Measurements from ENCODE around the gene OPN1SW. TPM values are rescaled to one million over a fixed set of nuclear protein-coding genes. Genes with fewer than 3 reads are reported as not detected.

Gene OPN1SW
- total RNA-seq, 4 donors from 2014 or later: not detected

GRCh38 chr7:128755075-128755818 lies 20.3 kb downstream of the OPN1SW start:
- DNase-seq: no peak
- Histone ChIP-seq H3K27me3 (no peaks in the 10 kb centered on the region), H3K9me3 (no peaks in the 10 kb centered on the region), H3K36me3 (peaks cover 0 to 42% (median 15%) of the 10 kb centered on the region in 4 donors), H3K27ac (peak overlapping the region; percentile 71 to 83 (median 82)), H3K4me1 (peaks cover 0 to 3% (median 3%) of the 10 kb centered on the region in 4 donors), H3K4me3 (no peak overlapping the region)
- TF ChIP-seq CTCF (IDR thresholded peaks at IDR 0.05) (no peak), POLR2AphosphoS5 (IDR thresholded peaks at IDR 0.05) (no peak), EP300 (IDR thresholded peaks at IDR 0.05; ENCODE audit: low read depth) (no peak), POLR2A (IDR thresholded peaks at IDR 0.05) (no peak)
- intact Hi-C loops (cut with DNase I; ENCODE audit: low total_unique reads): no loop called here
- WGBS, 2 donors (ENCODE audit: low coverage in 1 of 2): 77 to 100% methylated on average over 1 to 2 of the region's 2 CpGs
- in situ Hi-C loops (cut with MboI; ENCODE audit: low pct_ligation_motif_present in 1 of 4, low pct_unique_long_range_greater_than_20kb in 1 of 4, low sequenced_read_pairs in 3 of 4): no loop called here

GRCh38 chr7:128752251-128752650 lies 23.3 kb downstream of the OPN1SW start:
- no peak overlapping the region for H3K4me3 ChIP-seq
- DNase-seq: no peak
- intact Hi-C loops (cut with DNase I; ENCODE audit: low total_unique reads) (no loop called here), in situ Hi-C loops (cut with MboI; ENCODE audit: low pct_ligation_motif_present in 1 of 4, low pct_unique_long_range_greater_than_20kb in 1 of 4, low sequenced_read_pairs in 3 of 4) (no loop called here)
- WGBS, 2 donors (ENCODE audit: low coverage in 1 of 2): 92 to 100% methylated on average over 1 of the region's 1 CpG
- TF ChIP-seq EP300 (IDR thresholded peaks at IDR 0.05; ENCODE audit: low read depth) (no peak), POLR2AphosphoS5 (IDR thresholded peaks at IDR 0.05) (no peak), POLR2A (IDR thresholded peaks at IDR 0.05) (no peak), CTCF (IDR thresholded peaks at IDR 0.05) (no peak)
- no peak overlapping the region for H3K27ac ChIP-seq
- peaks cover 0 to 37% (median 17%) of the 10 kb centered on the region in 4 donors for H3K36me3 ChIP-seq
- no peaks in the 10 kb centered on the region for H3K9me3 ChIP-seq
- H3K27me3 ChIP-seq: no peaks in the 10 kb centered on the region
- H3K4me1 ChIP-seq: peaks cover 0 to 8% (median 3%) of the 10 kb centered on the region in 4 donors

- no peak for DNase-seq
- in situ Hi-C loops (cut with MboI; ENCODE audit: low pct_ligation_motif_present in 1 of 4, low pct_unique_long_range_greater_than_20kb in 1 of 4, low sequenced_read_pairs in 3 of 4) (no loop called here), intact Hi-C loops (cut with DNase I; ENCODE audit: low total_unique reads) (no loop called here)
- Histone ChIP-seq H3K9me3 (no peaks in the 10 kb centered on the region), H3K4me3 (no peak overlapping the region), H3K27me3 (no peaks in the 10 kb centered on the region), H3K4me1 (peaks cover 0 to 29% (median 6%) of the 10 kb centered on the region in 4 donors), H3K36me3 (peaks cover 0 to 25% (median 10%) of the 10 kb centered on the region in 4 donors), H3K27ac (no peak overlapping the region)
- WGBS, 2 donors (ENCODE audit: low coverage in 1 of 2): 92 to 93% methylated on average over 5 to 6 of the region's 6 CpGs
- no peak for TF ChIP-seq CTCF (IDR thresholded peaks at IDR 0.05)
- TF ChIP-seq EP300 (IDR thresholded peaks at IDR 0.05; ENCODE audit: low read depth): no peak
- TF ChIP-seq POLR2AphosphoS5 (IDR thresholded peaks at IDR 0.05): no peak
- no peak for TF ChIP-seq POLR2A (IDR thresholded peaks at IDR 0.05)
These were observed 28.1 kb downstream of the OPN1SW start for GRCh38 chr7:128747327-128748079.

GRCh38 chr7:128745706-128746105 lies 29.9 kb downstream of the OPN1SW start:
- DNase-seq: no peak
- no peak overlapping the region for H3K27ac ChIP-seq
- TF ChIP-seq EP300 (IDR thresholded peaks at IDR 0.05; ENCODE audit: low read depth): no peak
- no peak for TF ChIP-seq POLR2A (IDR thresholded peaks at IDR 0.05)
- TF ChIP-seq CTCF (IDR thresholded peaks at IDR 0.05): no peak
- no peak for TF ChIP-seq POLR2AphosphoS5 (IDR thresholded peaks at IDR 0.05)
- H3K9me3 ChIP-seq: no peaks in the 10 kb centered on the region
- no peak overlapping the region for H3K4me3 ChIP-seq
- peaks cover 0 to 20% (median 7%) of the 10 kb centered on the region in 4 donors for H3K36me3 ChIP-seq
- peaks cover 0 to 44% (median 17%) of the 10 kb centered on the region in 4 donors for H3K4me1 ChIP-seq
- in situ Hi-C loops (cut with MboI; ENCODE audit: low pct_ligation_motif_present in 1 of 4, low pct_unique_long_range_greater_than_20kb in 1 of 4, low sequenced_read_pairs in 3 of 4) (no loop called here), intact Hi-C loops (cut with DNase I; ENCODE audit: low total_unique reads) (no loop called here)
- H3K27me3 ChIP-seq: no peaks in the 10 kb centered on the region
- 71 to 80% methylated on average over 1 of the region's 1 CpG for WGBS, 2 donors (ENCODE audit: low coverage in 1 of 2)

All from transverse colon (tissue), 4 donors.